Measurements from ENCODE around the gene PLEK.

The PLEK gene

GRCh38 chr2:68416081-68416675 lies 51.1 kb downstream of the PLEK start:
- DNase-seq = no peak

DNA sequence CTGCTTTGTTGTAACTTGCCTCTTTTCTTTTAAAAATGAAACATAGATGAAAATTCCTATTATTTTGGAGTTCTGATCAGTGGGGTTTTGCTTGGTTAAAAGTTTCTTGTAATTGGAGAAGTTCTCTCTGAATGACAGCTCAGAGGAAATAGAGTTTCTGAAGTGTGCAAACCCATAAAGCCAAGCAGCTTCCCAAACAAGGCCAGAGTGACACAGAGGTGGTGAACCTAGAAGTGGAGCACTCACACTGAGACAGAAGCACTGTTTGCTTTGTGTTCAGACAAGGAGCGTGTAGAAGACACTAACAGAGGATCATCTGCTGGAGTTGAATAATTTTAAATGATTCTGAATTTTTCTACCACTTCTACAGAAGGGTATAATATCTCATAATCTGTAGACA lies 52.8 kb downstream of the PLEK start:
- no peak for DNase-seq

DNA sequence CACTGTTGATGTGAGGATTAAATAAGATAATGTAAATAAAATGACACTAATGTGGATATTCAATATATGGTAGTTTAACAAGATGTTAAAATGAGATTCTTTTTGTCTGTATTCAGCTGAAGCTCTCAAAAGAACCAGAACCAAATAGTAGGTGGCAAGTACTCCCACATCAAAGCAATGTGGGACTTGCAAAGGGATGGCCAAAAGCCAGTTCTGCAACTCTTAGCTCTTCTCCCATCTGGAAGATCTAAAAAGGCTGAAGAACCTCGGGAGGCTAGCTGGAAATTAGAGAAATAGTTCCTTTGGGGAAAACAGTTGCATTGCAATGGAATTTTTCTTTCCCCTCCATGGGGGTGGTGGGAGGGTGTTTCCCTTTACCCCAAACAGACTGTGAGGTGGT lies 53.3 kb downstream of the PLEK start:
- DNase-seq = no peak

- DNase-seq = no peak
Observed at GRCh38 chr2:68418855-68419254, 53.8 kb downstream of the PLEK start.

- DNase-seq = no peak
Observed at GRCh38 chr2:68420254-68420910, 55.3 kb downstream of the PLEK start.

GRCh38 chr2:68423966-68424650 lies 59.0 kb downstream of the PLEK start:
- no peak for DNase-seq

- DNase-seq = no peak
Observed at GRCh38 chr2:68425503-68425902, 60.4 kb downstream of the PLEK start.

- DNase-seq = no peak
Observed at GRCh38 chr2:68426446-68426845, 61.4 kb downstream of the PLEK start.

DNA sequence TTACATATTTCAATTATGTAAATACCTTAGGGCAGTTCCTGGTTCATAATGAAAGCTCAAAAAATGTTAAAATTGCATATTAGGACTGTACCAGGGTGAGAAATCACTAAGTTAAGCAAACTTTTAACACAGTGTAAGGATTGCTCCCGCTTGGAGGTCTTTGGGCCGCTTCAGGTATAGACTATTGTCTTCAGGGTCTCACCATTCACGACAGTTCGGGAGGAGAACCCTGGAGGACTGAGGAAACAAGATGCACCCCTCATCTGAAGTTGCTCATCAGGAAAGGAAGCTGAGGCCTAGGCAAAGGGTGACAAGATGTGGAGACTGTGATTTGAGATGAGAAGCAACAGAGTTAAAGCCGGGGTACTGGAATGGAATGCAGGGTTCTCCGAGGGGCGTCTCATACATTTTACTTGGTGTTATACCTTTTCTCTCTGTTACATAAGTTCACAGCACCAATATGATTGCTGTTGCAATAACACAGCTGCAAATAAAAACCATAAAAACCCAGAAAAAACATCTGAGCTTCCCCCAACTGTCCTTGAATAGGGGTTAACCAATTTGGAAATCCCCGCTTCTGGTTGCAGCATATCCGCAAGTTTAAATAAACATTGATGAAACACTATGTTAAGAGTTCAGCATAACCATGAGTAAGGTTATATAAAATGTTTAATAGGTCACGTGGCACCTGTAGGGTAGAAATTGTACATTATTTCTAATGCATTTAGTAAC lies 61.9 kb downstream of the PLEK start:
- DNase-seq = no peak

GRCh38 chr2:68428126-68428525 lies 63.0 kb downstream of the PLEK start:
- no peak for DNase-seq

DNA sequence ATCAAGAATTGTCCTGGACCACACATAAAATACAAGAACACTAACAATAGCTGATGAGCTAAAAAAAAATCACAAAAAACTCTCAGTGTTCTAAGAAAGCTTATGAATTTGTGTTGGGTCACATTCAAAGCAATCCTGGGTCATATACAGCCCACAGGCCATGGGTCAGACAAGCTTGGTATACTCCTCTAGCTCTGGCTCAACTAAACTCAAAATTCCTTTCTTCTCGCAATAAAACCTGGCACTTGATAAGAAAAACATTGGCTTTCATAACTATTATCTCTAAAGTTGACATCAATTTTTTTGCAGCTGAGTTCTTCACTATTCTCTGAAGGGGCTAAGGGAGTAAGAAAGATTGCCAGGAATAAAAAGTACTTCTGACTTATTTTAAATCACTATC lies 63.7 kb downstream of the PLEK start:
- DNase-seq = no peak

- DNase-seq = no peak
Observed at GRCh38 chr2:68429311-68429826, 64.3 kb downstream of the PLEK start.

- DNase-seq = no peak
Observed at GRCh38 chr2:68431316-68431972, 66.4 kb downstream of the PLEK start.

DNA sequence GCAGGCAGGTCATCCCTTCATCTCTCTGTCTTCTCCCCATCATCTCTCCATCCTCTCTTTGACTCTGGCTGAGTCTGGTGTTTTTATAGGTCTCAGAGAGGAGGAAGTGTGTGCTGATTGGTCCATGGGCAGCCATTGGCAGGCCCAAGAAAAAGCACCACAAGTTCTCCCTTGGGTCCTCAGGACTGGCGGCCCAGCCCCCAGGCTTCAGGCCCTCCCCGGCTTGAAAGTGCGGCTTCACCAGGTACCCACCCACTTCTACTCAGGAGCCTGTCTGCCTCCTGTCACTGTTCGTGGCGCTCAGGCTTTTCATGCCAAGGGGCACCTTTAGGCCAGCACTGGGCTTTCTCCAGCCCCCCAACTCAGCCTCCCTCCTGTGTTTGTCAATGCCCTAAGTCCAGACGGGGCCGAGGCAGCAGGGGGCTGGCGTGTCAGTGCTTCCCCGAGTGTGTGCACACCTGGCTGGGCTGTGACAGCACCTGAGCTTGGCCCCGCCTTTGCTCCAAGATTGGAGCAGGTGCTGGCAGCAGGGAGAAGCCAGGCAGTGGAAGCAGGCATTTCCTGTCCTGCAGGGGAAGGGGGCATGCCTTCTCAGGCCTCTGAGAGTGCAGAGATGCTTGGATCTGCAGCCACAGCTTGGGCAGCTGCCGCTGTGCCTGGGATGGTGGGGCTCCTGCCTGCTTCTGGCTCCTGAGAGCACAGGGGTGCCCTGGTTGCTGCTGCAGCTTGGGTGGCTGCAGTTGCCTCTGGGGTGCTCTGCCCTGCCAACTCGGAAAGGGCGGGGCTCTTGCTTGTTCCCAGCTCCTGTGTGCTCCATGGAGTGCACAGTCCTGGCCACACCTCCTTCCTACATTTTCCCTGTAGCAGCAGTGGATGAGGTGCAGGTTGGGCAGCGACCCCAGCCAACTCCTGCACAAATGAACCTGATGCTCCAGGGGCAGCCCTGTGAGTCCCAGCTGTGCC lies 67.9 kb downstream of the PLEK start:
- no peak for DNase-seq

- no peak for DNase-seq
Observed at GRCh38 chr2:68434981-68435380, 69.9 kb downstream of the PLEK start.

GRCh38 chr2:68435615-68436014 lies 70.5 kb downstream of the PLEK start:
- DNase-seq = peak in 1 of 14 donors; percentile 60

GRCh38 chr2:68436270-68436669 lies 71.2 kb downstream of the PLEK start:
- peak in 1 of 14 donors; percentile 49 for DNase-seq

- DNase-seq = no peak
Observed at GRCh38 chr2:68438455-68439303, 73.6 kb downstream of the PLEK start.

DNA sequence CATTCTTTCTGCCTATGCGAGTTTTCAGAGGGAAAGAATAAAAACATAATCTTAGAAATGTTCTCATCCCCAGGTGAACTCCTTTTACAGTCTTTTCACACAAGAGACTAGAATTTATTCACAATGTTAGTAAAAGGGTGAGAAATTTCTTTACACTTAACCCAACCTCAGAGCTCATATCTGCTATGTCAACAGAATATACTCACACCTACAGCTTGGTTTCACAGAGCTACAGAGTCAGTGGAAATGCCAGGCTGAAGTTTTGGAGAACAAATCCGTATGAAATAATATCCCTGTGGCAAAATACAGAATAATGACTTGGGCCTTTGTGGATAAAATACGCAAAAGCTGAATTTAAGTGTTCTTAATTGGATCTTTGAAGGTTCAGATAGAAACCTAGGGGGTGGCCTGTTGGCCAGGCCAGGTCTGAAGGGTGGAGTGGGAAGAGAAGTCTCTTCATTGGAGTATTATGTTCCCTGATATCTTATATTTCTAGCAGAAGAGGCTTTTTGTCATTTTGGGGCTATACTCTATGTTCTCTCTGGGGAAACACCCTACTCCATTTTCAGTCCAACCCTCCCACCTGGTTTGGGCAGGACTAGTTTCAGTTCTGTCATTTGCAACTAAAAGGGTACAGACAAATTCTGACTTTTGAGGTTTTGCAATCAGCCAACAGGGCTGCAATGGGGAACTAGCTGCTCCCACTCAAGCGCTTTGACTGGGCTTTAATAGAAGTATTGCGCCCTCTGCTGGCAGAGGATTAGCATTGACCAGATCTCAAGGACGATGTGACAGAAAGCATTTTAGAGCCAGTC lies 76.3 kb downstream of the PLEK start:
- DNase-seq = peak in 12 of 14 donors; percentile 32 to 73 (median 62)

GRCh38 chr2:68441994-68442322 lies 76.9 kb downstream of the PLEK start:
- no peak for DNase-seq
